Fibroblast of the aortic adventitia (primary cell): ENCODE measurements around the gene THAP3. TPM values are rescaled to one million over a fixed set of nuclear protein-coding genes. Genes with fewer than 3 reads are reported as not detected.

ENCODE experiments used
- DNase-seq: peaks from one replicate; pipeline ENCODE4 v3.0.0-alpha.2; 2010; ENCODE audit warnings: low read depth
- H3K4me3 ChIP-seq: 2 replicates; pipeline ENCODE4 v1.5.1; 2011; ENCODE audit warnings: low read depth, mild to moderate bottlenecking, control low read depth, low read length, moderate library complexity
- CTCF ChIP-seq: IDR thresholded peaks from 2 replicates; pipeline ENCODE4 v1.5.1; 2011; ENCODE audit warnings: mild to moderate bottlenecking, low read length, control low read depth, inconsistent platforms; ENCODE audit not compliant: insufficient read depth
- total RNA-seq: library from RNA; depleted of rRNA; stranded (reverse); fragments of >200 nt; gene quantifications from 2 replicates; pipeline ENCODE4 v1.2.3, GENCODE V29; 2012; ENCODE audit warnings: low replicate concordance

The THAP3 gene
- total RNA-seq, result 9.2 and 11.3 TPM in 2 replicates

DNA sequence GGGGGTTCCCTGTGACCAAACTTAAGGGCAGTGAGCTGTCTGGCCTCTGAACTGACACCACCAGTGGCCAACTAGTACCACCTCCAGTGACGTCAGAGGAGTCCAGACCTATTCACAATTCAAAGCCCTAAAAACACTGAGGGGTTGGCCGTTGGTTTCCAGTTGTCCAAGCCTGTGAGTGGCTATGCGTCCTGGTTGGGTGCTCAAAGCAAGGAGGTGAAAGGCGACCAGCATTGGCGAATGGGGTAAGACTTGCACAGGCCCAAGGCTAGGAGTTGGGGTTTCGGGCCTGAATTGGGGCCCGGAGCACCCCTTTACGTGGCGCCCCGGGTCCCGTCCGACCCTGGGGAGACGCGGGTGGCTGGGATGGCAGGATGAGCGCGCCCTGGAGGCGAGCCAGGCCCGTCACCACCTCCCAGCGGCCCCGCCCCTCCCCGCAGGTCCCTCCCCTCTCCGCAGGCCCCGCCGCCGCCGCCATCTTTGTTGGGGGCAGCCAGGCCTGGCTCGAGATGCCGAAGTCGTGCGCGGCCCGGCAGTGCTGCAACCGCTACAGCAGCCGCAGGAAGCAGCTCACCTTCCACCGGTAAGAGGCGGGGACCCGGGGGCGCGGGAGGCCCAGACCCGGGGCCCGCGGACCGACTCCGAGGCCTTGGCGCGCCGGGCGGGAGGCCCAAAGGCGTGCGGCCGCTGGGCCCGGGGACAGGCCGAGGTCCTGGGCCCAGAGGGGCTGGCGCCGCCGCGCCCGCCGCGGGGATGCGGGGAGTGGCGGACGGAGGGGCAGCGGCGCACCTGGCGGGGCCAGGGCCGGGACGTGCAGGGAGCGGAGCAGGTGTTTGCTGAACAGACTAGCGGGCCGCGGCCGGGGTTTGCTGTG is at the start of gene THAP3:
TSS of gene THAP3 (plus strand) at position 159 of the 874 bp plus-strand sequence. CDS start at position 510, 351 bp downstream.
- peak within 1 kb of the TSS; percentile 78 for H3K4me3 ChIP-seq
- no peak for TF ChIP-seq CTCF
- peak; percentile 81 for DNase-seq

DNA sequence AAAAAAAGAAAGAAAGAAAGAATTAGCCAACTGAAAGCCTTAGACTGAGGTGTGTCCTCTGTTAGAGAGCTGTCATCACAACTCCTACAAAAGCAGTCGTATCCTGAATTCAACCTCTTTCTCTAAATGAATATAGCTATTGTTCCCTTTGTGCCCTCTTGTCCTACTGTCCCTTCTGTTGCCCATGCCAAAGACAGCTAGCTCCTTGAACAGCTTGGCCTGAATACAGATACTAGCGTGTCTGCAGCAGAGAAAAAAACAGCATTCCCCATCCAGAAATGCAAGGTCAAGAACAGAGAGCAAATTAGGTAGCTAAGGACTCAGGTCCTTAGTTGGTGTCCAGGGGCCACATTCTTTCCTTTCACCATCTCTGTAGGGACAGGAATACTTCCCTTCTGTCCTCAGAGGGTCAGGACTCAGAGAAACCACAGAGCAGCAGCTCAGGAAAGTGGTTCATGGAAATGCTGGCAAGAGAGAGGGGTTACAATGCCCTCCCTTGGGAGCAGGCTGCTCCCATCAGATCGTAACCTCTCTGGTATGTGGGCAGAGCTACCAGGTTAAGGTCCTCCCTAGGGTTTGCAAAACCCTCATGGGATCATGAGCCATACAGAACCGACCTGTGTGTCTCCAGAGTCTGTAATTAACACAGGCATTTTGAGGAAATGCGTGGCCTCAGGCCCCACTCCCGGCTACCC is 46.7 kb upstream of the THAP3 start:
- no peak for TF ChIP-seq CTCF
- DNase-seq, result peak; percentile 34
- no peak overlapping the region for H3K4me3 ChIP-seq

DNA sequence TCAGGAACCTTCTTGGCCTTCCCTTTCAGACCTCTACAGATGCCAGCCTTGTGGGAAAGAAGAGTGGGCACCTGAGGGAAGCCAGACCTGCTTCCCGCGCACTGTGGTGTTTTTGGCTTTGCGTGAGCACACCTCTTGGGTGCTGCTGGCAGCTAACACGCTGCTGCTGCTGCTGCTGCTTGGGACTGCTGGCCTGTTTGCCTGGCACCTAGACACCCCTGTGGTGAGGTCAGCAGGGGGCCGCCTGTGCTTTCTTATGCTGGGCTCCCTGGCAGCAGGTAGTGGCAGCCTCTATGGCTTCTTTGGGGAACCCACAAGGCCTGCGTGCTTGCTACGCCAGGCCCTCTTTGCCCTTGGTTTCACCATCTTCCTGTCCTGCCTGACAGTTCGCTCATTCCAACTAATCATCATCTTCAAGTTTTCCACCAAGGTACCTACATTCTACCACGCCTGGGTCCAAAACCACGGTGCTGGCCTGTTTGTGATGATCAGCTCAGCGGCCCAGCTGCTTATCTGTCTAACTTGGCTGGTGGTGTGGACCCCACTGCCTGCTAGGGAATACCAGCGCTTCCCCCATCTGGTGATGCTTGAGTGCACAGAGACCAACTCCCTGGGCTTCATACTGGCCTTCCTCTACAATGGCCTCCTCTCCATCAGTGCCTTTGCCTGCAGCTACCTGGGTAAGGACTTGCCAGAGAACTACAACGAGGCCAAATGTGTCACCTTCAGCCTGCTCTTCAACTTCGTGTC is 45.9 kb upstream of the THAP3 start:
- peak overlapping the region; percentile 88 for H3K4me3 ChIP-seq
- DNase-seq, result no peak
- no peak for TF ChIP-seq CTCF

DNA sequence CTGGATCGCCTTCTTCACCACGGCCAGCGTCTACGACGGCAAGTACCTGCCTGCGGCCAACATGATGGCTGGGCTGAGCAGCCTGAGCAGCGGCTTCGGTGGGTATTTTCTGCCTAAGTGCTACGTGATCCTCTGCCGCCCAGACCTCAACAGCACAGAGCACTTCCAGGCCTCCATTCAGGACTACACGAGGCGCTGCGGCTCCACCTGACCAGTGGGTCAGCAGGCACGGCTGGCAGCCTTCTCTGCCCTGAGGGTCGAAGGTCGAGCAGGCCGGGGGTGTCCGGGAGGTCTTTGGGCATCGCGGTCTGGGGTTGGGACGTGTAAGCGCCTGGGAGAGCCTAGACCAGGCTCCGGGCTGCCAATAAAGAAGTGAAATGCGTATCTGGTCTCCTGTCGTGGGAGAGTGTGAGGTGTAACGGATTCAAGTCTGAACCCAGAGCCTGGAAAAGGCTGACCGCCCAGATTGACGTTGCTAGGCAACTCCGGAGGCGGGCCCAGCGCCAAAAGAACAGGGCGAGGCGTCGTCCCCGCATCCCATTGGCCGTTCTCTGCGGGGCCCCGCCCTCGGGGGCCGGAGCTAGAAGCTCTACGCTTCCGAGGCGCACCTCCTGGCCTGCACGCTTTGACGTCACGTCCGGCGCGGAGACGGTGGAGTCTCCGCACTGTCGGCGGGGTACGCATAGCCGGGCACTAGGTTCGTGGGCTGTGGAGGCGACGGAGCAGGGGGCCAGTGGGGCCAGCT is 45.1 kb upstream of the THAP3 start, which contains the start of gene ZBTB48:
TSS of gene ZBTB48 (plus strand) at position 621 of the 745 bp plus-strand sequence. CDS start 616 bp downstream, outside the sequence.
- TF ChIP-seq CTCF, result no peak
- peak; percentile 95 for DNase-seq
- H3K4me3 ChIP-seq, result peak within 1 kb of the TSS; percentile 88

GRCh38 chr1:6580119-6580592 is 44.5 kb upstream of the THAP3 start:
- no peak for TF ChIP-seq CTCF
- no peak for DNase-seq
- peak overlapping the region; percentile 88 for H3K4me3 ChIP-seq
